SK-N-SH treated with all-trans-retinoic acid at 6 μM for 48 hours (cell line): ENCODE data around the gene MOCOS.
A peak's percentile ranks its signal among the peaks of the same experiment; 100 is the strongest.

Source experiments
- ATAC-seq: fragments of 200-7000 bp; cut with Tn5 transposase; 3 replicates; pipeline ENCODE4 v1.9.1; 2020; ENCODE audit warnings: mild to moderate bottlenecking, moderate library complexity
- ARNTL ChIP-seq: fragments of 450-650 bp; formaldehyde crosslinking; IDR thresholded peaks from 2 replicates; pipeline ENCODE4 v1.5.0; 2020; ENCODE audit warnings: low read depth, mild to moderate bottlenecking, moderate library complexity, borderline replicate concordance
- BACH2 ChIP-seq: fragments of 250-450 bp; sonication (Bioruptor Pico); IDR thresholded peaks from 2 replicates; pipeline ENCODE4 v1.9.0; 2021; ENCODE audit warnings: mild to moderate bottlenecking, borderline replicate concordance
- ESRRG ChIP-seq: fragments of 250-450 bp; sonication (Bioruptor Pico); IDR thresholded peaks from 2 replicates; pipeline ENCODE4 v1.6.1; 2021; ENCODE audit warnings: mild to moderate bottlenecking
- GLIS3 ChIP-seq: fragments of 250-450 bp; sonication (Bioruptor Pico); IDR thresholded peaks from 2 replicates; pipeline ENCODE4 v1.5.0; 2020; ENCODE audit warnings: mild to moderate bottlenecking, moderate library complexity
- SNAI2 ChIP-seq: fragments of 250-450 bp; sonication (Bioruptor Pico); IDR thresholded peaks from 2 replicates; pipeline ENCODE4 v1.5.0; 2020; ENCODE audit warnings: mild to moderate bottlenecking, moderate library complexity
- TCF4 ChIP-seq: fragments of 250-450 bp; sonication (Bioruptor Pico); IDR thresholded peaks from 2 replicates; pipeline ENCODE4 v1.8.0; 2021; ENCODE audit warnings: mild to moderate bottlenecking, moderate library complexity, borderline replicate concordance
- ZC3H10 ChIP-seq: fragments of 250-450 bp; sonication (Bioruptor Pico); IDR thresholded peaks from 2 replicates; pipeline ENCODE4 v1.5.1; 2021; ENCODE audit warnings: mild to moderate bottlenecking, moderate library complexity
- ZFP3 ChIP-seq: fragments of 250-450 bp; sonication (Bioruptor Pico); IDR thresholded peaks from 2 replicates; pipeline ENCODE4 v1.5.0; 2020; ENCODE audit warnings: mild to moderate bottlenecking, moderate library complexity
- TF ChIP-seq, protein P1 (sequence below): fragments of 250-450 bp; sonication (Bioruptor Pico); IDR thresholded peaks from 2 replicates; pipeline ENCODE4 v1.5.0; 2020; ENCODE audit warnings: mild to moderate bottlenecking, moderate library complexity

The MOCOS gene

DNA sequence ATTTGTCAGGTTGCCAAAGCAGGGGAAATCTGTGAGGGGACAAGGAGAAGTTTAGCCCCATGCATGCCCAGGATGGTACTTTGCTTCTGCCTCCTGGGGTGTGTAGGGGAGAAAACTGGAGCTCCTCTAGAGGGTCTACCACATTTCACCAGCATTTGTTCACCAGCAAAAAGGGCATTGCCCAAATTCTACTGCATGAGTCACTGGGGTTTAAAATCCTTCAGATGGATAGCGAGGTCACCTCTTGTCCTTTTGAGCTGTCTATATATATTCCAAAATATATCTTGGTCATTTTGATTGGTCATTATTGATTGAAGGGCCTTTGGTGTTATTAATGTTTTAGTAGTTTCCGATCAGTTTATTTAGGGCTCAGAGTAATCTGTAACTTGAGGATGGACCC, 128.9 kb downstream of the MOCOS start:
- ATAC-seq = peak; percentile 19; the same call in 2 of the 3 replicates
- TF ChIP-seq TCF4 (CRISPR knock-in tag) = no peak
- TF ChIP-seq ZC3H10 (CRISPR knock-in tag) = no peak
- TF ChIP-seq ZFP3 (CRISPR knock-in tag) = no peak
- TF ChIP-seq GLIS3 (CRISPR knock-in tag) = no peak
- no peak for TF ChIP-seq ARNTL (CRISPR knock-in tag)
- no peak for TF ChIP-seq BACH2
- TF ChIP-seq, protein P1, sequence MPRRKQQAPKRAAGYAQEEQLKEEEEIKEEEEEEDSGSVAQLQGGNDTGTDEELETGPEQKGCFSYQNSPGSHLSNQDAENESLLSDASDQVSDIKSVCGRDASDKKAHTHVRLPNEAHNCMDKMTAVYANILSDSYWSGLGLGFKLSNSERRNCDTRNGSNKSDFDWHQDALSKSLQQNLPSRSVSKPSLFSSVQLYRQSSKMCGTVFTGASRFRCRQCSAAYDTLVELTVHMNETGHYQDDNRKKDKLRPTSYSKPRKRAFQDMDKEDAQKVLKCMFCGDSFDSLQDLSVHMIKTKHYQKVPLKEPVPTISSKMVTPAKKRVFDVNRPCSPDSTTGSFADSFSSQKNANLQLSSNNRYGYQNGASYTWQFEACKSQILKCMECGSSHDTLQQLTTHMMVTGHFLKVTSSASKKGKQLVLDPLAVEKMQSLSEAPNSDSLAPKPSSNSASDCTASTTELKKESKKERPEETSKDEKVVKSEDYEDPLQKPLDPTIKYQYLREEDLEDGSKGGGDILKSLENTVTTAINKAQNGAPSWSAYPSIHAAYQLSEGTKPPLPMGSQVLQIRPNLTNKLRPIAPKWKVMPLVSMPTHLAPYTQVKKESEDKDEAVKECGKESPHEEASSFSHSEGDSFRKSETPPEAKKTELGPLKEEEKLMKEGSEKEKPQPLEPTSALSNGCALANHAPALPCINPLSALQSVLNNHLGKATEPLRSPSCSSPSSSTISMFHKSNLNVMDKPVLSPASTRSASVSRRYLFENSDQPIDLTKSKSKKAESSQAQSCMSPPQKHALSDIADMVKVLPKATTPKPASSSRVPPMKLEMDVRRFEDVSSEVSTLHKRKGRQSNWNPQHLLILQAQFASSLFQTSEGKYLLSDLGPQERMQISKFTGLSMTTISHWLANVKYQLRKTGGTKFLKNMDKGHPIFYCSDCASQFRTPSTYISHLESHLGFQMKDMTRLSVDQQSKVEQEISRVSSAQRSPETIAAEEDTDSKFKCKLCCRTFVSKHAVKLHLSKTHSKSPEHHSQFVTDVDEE = no peak
- TF ChIP-seq ESRRG (CRISPR knock-in tag) = no peak
- TF ChIP-seq SNAI2 (CRISPR knock-in tag) = no peak
